ENCODE results near the gene LSM14B.

DNA sequence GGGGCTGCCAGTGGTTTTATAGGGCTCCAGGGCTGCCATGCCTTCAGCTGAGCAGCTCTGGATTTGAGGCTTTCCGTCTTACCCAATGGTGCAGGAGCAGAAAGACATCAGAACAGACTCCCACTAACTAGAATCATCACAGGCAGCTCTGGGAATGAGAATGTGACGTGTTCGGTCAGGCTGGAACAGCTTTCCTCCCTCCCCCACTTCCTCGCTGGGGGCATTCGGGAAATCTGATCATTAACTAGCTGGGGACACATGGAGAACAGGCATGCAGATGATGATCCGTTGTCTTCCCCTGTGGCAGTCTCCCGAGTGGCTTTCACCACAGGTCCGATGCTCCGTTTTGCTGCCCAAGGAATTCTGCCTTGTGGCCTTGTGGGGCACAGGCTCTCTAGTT is 55.0 kb downstream of the LSM14B start:
- TF ChIP-seq, protein P1, sequence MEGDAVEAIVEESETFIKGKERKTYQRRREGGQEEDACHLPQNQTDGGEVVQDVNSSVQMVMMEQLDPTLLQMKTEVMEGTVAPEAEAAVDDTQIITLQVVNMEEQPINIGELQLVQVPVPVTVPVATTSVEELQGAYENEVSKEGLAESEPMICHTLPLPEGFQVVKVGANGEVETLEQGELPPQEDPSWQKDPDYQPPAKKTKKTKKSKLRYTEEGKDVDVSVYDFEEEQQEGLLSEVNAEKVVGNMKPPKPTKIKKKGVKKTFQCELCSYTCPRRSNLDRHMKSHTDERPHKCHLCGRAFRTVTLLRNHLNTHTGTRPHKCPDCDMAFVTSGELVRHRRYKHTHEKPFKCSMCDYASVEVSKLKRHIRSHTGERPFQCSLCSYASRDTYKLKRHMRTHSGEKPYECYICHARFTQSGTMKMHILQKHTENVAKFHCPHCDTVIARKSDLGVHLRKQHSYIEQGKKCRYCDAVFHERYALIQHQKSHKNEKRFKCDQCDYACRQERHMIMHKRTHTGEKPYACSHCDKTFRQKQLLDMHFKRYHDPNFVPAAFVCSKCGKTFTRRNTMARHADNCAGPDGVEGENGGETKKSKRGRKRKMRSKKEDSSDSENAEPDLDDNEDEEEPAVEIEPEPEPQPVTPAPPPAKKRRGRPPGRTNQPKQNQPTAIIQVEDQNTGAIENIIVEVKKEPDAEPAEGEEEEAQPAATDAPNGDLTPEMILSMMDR (conservative IDR thresholded peaks at IDR 0.05; ENCODE audit: low read depth, low read length): no peak
- no peak for TF ChIP-seq EZH2 (IDR thresholded peaks at IDR 0.05; ENCODE audit: borderline replicate concordance, low read depth, low read length, poor library complexity, severe bottlenecking)
